ENCODE data around the gene WDR18. TPM values are rescaled to one million over a fixed set of nuclear protein-coding genes. Genes with fewer than 3 reads are reported as not detected.

Gene WDR18
- polyA plus RNA-seq, 1 of the 3 experiments (the other 2 are of a cell fraction): 47.9 TPM

DNA sequence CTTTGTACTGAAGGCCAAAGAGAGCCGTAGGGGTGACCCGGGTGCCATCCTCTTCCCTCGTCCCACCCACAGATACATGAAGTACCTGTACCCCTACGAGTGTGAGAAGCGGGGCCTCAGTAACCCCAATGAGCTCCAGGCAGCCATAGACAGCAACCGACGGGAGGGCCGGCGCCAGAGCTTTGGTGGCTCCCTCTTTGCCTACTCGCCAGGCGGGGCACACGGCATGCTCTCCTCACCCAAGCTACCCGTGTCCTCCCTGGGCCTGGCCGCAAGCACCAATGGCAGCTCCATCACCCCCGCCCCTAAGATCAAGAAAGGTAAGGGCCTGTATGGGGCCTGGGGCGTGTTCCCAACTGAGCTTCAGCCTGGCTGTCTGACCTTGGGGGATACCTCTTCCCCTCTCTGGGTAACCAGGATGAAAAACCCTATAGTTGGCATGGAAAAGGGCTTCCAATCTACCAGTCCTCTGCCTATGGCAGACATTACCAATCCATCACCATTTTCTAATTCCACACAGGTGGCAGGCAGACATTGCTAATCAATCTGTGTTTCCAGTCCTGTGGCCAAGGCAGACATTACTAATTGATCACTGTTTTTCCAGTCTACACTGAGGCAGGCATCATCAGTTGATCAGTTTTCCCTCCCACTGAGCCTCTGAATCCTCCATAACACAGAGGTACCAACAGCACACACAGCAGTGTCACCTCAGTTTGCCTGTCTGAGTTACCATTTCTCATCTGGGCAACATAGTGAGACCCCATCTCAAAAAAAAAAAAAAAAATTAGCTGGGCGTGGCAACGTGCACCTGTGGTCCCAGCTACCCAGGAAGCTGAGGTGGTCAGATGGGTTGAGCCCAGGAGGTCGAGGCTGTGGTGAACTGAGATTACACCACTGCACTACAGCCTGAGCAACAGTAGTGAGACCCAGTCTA lies 19.1 kb upstream of the WDR18 start:
- TF ChIP-seq NRF1 (IDR thresholded peaks at IDR 0.05; ENCODE audit: low read depth, low read length): no peak
- TF ChIP-seq FOSL2 (IDR thresholded peaks at IDR 0.05; ENCODE audit: borderline replicate concordance, low read depth): no peak
- TF ChIP-seq, protein P1, sequence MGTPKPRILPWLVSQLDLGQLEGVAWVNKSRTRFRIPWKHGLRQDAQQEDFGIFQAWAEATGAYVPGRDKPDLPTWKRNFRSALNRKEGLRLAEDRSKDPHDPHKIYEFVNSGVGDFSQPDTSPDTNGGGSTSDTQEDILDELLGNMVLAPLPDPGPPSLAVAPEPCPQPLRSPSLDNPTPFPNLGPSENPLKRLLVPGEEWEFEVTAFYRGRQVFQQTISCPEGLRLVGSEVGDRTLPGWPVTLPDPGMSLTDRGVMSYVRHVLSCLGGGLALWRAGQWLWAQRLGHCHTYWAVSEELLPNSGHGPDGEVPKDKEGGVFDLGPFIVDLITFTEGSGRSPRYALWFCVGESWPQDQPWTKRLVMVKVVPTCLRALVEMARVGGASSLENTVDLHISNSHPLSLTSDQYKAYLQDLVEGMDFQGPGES (IDR thresholded peaks at IDR 0.05; ENCODE audit: low read depth, low read length): no peak
- TF ChIP-seq GABPA (IDR thresholded peaks at IDR 0.05; ENCODE audit: low read depth): no peak
- no peak for TF ChIP-seq USF1 (IDR thresholded peaks at IDR 0.05; ENCODE audit: borderline replicate concordance, low read depth)
- TF ChIP-seq MEF2A (IDR thresholded peaks at IDR 0.05; ENCODE audit: borderline replicate concordance, low read depth): no peak
- TF ChIP-seq RXRA (IDR thresholded peaks at IDR 0.05; ENCODE audit: borderline replicate concordance, low read depth): no peak
- TF ChIP-seq SIN3A (IDR thresholded peaks at IDR 0.05; ENCODE audit: borderline replicate concordance, low read depth, low read length): no peak
- no peak for TF ChIP-seq CTCF (IDR thresholded peaks at IDR 0.05)
- no peak for TF ChIP-seq FOXJ3 (CRISPR knock-in tag; IDR thresholded peaks at IDR 0.05)
- no peak for TF ChIP-seq MXI1 (IDR thresholded peaks at IDR 0.05; ENCODE audit: low read depth, low read length)
- TF ChIP-seq MAX (IDR thresholded peaks at IDR 0.05; ENCODE audit: low read depth): no peak
- TF ChIP-seq, protein P2, sequence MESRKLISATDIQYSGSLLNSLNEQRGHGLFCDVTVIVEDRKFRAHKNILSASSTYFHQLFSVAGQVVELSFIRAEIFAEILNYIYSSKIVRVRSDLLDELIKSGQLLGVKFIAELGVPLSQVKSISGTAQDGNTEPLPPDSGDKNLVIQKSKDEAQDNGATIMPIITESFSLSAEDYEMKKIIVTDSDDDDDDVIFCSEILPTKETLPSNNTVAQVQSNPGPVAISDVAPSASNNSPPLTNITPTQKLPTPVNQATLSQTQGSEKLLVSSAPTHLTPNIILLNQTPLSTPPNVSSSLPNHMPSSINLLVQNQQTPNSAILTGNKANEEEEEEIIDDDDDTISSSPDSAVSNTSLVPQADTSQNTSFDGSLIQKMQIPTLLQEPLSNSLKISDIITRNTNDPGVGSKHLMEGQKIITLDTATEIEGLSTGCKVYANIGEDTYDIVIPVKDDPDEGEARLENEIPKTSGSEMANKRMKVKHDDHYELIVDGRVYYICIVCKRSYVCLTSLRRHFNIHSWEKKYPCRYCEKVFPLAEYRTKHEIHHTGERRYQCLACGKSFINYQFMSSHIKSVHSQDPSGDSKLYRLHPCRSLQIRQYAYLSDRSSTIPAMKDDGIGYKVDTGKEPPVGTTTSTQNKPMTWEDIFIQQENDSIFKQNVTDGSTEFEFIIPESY (IDR thresholded peaks at IDR 0.05; ENCODE audit: borderline replicate concordance, low read depth): no peak
- TF ChIP-seq TAF1 (IDR thresholded peaks at IDR 0.05; ENCODE audit: borderline replicate concordance, low read depth, low read length): no peak
- TF ChIP-seq RFX5 (IDR thresholded peaks at IDR 0.05; ENCODE audit: low read length): no peak
- no peak for TF ChIP-seq GATA2 (CRISPR knock-in tag; IDR thresholded peaks at IDR 0.05)
- TF ChIP-seq, protein P3, sequence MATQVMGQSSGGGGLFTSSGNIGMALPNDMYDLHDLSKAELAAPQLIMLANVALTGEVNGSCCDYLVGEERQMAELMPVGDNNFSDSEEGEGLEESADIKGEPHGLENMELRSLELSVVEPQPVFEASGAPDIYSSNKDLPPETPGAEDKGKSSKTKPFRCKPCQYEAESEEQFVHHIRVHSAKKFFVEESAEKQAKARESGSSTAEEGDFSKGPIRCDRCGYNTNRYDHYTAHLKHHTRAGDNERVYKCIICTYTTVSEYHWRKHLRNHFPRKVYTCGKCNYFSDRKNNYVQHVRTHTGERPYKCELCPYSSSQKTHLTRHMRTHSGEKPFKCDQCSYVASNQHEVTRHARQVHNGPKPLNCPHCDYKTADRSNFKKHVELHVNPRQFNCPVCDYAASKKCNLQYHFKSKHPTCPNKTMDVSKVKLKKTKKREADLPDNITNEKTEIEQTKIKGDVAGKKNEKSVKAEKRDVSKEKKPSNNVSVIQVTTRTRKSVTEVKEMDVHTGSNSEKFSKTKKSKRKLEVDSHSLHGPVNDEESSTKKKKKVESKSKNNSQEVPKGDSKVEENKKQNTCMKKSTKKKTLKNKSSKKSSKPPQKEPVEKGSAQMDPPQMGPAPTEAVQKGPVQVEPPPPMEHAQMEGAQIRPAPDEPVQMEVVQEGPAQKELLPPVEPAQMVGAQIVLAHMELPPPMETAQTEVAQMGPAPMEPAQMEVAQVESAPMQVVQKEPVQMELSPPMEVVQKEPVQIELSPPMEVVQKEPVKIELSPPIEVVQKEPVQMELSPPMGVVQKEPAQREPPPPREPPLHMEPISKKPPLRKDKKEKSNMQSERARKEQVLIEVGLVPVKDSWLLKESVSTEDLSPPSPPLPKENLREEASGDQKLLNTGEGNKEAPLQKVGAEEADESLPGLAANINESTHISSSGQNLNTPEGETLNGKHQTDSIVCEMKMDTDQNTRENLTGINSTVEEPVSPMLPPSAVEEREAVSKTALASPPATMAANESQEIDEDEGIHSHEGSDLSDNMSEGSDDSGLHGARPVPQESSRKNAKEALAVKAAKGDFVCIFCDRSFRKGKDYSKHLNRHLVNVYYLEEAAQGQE (IDR thresholded peaks at IDR 0.05; ENCODE audit: low read depth, low read length): no peak
- TF ChIP-seq POLR2AphosphoS5 (IDR thresholded peaks at IDR 0.05; ENCODE audit: low read depth, low read length): no peak
- Histone ChIP-seq H3K9me2 (no peaks in the 10 kb centered on the region), H3K4me3 (ENCODE audit: low read depth in 2 of 2, low read length in 1 of 2) (no peak overlapping the region), H2AFZ (ENCODE audit: low read depth) (no peak overlapping the region), H3F3A (replicated peaks; ENCODE audit: insufficient read depth) (peaks cover 6% of the 10 kb centered on the region), H3K9ac (no peak overlapping the region), H3K4me2 (no peak overlapping the region), H3K27me3 (ENCODE audit: insufficient read depth) (no peaks in the 10 kb centered on the region), H3K27ac (ENCODE audit: low read depth in 2 of 2, low read length in 1 of 2) (no peak overlapping the region), H3K9me3 (no peaks in the 10 kb centered on the region), H3K4me1 (ENCODE audit: control insufficient read depth in 1 of 2, insufficient read depth in 2 of 2, low read depth in 1 of 2, low read length in 1 of 2) (no peaks in the 10 kb centered on the region), H4K20me1 (ENCODE audit: insufficient read depth) (no peaks in the 10 kb centered on the region), H3K36me3 (replicated peaks in 1 of 2; ENCODE audit: control insufficient read depth in 1 of 2, insufficient read depth in 2 of 2, low read length in 1 of 2) (peaks cover 16 to 25% of the 10 kb centered on the region in 2 experiments), H3K79me2 (ENCODE audit: insufficient read depth) (no peaks in the 10 kb centered on the region)
- WGBS (ENCODE audit: low lambda C conversion rate): 93% methylated on average over 9 of the region's 19 CpGs
- no peak for DNase-seq
- ChIA-PET POLR2A (interaction anchor here (0.6 kb wide), 2 partner anchors 207 to 526 kb away, joined by 3 to 6 read pairs; no protein-coding TSS in a partner anchor), CTCF (interaction anchor here (1.1 to 1.2 kb wide), 2 partner anchors 9 to 19 kb away, joined by 3 to 5 read pairs; partner anchors contain the start of gene WDR18)

Measured in SK-N-SH (cell line).